ENCODE results near the gene RBM20.

- TF ChIP-seq USF2 (IDR thresholded peaks at IDR 0.05), result no peak
- TF ChIP-seq POLR2A (IDR thresholded peaks at IDR 0.05; ENCODE audit: low read length), result no peak
- TF ChIP-seq CTCF (IDR thresholded peaks at IDR 0.05), result no peak
- TF ChIP-seq KDM1A (IDR thresholded peaks at IDR 0.05; ENCODE audit: low read depth), result no peak
- TF ChIP-seq RAD21 (conservative IDR thresholded peaks at IDR 0.05 in 1 of 2, IDR thresholded peaks at IDR 0.05 in 1 of 2), result no peak
Observed at GRCh38 chr10:110758898-110759297, 114.8 kb downstream of the RBM20 start.

Measured in A549 (cell line).